GM19324 (cell line): ENCODE data around the gene TNK1.

Experiments used
- ATAC-seq: cut with Tn5 transposase; IDR thresholded peaks from one replicate; pipeline ENCODE4 v1.9.1; 2021; ENCODE audit warnings: mild to moderate bottlenecking, moderate library complexity; ENCODE audit not compliant: unreplicated experiment, low FRiP score

The TNK1 gene

DNA sequence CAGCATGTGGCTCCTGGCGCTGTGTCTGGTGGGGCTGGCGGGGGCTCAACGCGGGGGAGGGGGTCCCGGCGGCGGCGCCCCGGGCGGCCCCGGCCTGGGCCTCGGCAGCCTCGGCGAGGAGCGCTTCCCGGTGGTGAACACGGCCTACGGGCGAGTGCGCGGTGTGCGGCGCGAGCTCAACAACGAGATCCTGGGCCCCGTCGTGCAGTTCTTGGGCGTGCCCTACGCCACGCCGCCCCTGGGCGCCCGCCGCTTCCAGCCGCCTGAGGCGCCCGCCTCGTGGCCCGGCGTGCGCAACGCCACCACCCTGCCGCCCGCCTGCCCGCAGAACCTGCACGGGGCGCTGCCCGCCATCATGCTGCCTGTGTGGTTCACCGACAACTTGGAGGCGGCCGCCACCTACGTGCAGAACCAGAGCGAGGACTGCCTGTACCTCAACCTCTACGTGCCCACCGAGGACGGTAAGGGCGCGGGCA, 27.4 kb downstream of the TNK1 start:
- ATAC-seq = no peak

- no peak for ATAC-seq
Observed at GRCh38 chr17:7408863-7409262, 28.0 kb downstream of the TNK1 start.

DNA sequence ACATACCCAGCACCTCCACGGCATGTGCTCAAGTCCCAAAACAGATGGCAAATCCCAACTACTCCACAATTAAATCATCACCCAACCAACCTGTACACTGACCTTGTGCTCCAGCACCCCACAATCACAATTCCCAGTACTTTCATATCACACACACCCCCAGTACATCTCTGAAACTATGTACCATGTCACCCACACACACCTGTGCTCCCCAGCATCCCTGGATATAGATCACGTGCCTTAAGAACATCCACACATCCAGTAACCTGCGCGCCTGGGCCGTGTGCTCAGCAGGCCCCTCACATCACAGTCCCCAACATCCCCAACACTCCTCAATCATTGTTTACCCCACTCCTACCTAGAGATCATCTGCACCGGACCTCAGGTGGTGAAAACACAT, 28.8 kb downstream of the TNK1 start:
- no peak for ATAC-seq

GRCh38 chr17:7410634-7411426, 29.9 kb downstream of the TNK1 start:
- ATAC-seq = no peak

GRCh38 chr17:7411427-7411750, 30.5 kb downstream of the TNK1 start:
- ATAC-seq = no peak

DNA sequence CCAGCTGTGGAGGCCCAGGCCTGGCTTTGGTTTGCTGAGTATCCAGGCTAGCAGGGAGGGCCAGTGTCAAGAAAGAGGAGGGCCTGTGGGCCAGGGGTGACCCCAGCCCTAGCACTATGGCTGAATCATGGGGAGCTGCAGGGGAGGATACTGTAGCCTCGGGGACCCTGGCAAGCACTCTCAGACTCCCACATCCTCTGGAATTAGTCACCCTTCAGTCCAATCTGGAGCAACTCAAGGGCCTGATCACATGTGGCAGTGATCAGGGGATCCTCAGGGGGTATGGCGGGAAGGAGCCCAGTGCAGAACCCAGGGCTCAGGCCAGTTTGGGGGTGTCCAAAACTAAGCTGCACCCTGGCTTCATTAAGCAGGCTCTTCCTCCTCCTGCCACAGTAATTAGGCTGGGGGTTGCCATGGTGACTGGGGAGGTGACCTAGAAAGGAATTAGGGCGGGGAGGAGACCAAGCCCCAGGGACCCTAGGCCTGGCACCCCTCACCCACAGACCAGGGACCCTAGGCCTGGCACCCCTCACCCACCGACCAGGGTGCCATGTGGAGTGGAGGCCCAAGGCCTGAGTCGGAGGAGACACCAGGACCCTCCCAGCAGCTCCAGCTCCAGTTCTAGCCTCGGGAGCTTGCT, 32.6 kb downstream of the TNK1 start:
- ATAC-seq = no peak

DNA sequence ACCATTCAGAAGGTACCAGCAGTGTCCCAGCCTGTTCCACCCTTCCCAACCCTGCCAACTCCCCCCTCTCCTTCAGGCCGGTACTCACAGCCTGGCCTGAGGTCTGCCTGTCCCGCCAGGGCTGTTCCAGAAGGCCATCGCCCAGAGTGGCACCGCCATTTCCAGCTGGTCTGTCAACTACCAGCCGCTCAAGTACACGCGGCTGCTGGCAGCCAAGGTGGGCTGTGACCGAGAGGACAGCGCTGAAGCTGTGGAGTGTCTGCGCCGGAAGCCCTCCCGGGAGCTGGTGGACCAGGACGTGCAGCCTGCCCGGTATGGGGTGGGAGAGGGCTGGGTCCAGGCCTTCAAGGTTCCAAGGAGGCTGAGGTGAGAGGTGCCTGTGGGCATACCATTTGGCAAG, 33.9 kb downstream of the TNK1 start:
- ATAC-seq = no peak

- ATAC-seq = no peak
Observed at GRCh38 chr17:7415784-7416183, 34.9 kb downstream of the TNK1 start.

DNA sequence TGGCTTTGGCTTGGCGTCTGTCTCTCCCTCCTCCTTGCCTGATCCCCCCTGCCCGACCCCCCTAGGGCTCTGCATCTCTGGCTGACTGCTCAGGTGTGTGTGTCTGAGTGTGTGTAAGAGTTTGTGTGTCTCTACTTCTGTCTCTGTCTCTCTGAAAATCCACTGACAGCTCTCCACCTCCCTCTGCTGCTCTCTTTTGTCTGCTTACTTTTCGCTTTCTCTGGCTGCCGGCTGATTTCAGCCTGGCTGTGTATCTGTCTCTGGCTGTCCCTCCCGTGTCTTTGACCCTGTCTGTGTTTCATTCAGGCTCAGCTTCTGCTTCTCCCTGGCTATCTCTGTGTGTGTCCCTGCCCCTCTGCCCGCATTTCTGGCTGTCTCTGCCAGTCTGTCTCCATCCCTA, 35.4 kb downstream of the TNK1 start:
- no peak for ATAC-seq

DNA sequence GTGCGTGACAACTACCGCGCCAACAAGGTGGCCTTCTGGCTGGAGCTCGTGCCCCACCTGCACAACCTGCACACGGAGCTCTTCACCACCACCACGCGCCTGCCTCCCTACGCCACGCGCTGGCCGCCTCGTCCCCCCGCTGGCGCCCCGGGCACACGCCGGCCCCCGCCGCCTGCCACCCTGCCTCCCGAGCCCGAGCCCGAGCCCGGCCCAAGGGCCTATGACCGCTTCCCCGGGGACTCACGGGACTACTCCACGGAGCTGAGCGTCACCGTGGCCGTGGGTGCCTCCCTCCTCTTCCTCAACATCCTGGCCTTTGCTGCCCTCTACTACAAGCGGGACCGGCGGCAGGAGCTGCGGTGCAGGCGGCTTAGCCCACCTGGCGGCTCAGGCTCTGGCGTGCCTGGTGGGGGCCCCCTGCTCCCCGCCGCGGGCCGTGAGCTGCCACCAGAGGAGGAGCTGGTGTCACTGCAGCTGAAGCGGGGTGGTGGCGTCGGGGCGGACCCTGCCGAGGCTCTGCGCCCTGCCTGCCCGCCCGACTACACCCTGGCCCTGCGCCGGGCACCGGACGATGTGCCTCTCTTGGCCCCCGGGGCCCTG, 36.3 kb downstream of the TNK1 start:
- ATAC-seq = no peak

DNA sequence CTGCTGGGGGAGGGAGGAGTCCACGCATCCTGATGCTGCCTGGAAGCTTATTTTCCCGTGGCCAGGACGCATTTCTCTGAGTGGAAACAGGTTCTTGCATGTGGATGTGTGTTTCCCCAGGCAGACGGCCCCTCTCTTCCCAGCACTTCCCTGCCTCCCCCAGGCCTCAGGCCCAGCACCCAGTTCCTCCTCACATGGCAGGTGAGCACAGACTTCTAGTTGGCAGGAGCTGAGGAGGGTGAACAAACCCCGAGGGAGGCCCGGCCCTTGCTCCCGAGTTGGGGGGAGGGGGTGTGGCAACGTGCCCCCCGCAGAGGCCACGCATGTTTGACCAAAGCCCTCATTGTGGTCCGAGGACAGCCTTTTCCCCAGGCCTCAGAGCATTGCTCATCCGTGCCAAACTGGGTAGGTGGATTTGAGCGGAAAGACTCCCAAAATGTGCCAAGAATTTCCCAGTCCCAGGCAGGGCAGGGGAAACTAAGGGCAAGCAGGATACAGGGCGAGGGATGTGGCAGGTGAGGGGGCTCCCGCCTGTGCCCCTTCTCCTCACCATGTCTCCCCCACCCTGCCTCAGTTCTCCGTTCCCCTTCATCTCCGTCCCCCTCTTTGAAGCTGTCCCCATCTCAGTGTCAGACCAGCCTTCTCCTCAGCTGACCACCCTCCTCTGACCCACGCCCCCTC, 37.7 kb downstream of the TNK1 start:
- no peak for ATAC-seq

DNA sequence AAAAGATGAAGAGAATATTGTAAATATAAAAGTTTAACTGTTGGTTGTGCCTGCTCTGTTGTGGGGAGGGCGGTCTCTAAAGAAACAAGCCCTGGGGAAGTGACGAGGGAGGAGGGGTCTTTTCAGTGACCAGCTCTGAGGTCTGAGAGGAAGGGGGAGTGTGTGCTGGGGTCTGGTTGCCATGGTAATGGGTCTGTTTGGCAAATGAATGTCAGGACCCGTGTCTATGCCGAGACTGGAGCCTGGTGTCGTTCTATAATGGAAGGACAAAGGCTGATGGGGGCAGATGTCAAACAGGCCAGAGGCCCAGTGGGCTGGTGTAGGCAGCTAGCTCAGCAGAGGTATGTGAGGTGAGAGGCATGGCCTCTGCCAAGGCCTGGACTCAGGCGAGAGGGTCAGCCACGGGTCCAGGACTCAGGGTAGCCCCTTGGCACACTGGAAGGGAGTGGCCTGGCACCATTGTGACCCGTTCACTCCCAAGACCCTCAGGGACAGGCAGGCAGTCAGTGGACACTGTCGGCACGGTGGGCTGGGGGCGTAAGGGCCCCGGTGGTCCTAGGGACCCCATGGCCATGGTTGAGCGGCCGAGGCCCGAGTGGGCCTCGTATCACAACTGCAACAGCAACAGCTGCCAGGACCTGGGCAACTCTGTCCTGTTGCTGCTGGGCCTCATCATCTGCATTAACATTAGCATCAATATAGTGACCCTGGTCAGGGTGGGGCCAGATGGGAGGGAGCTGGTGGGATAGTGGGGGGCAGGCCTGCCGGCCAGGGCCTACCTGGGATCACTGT, 39.1 kb downstream of the TNK1 start, which contains the start of gene SPEM1:
Gene SPEM1, plus strand, starts transcription at position 506 of the 792 bp plus-strand sequence. Its CDS starts 61 bp downstream, at position 567.
- no peak for ATAC-seq

- no peak for ATAC-seq
Observed at GRCh38 chr17:7421186-7421585, 40.3 kb downstream of the TNK1 start.

DNA sequence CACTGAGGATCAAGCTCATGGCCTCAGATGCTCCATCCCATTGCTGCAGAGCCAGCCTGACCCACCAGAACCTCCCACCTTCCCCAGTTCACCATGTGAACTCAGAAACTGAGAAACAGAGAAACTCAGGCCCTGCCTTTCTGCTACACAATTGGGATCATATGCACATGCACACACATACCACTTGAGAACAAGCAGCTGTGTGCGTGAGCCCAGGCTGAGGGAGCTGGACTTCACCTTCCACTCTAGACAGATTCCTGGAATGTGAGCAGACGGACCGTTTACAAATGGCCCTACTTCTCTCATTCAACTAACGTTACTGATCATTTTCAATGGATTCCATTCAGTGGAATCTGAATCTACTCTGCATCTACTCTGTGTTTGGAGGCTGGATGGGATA, 42.8 kb downstream of the TNK1 start:
- ATAC-seq = no peak

DNA sequence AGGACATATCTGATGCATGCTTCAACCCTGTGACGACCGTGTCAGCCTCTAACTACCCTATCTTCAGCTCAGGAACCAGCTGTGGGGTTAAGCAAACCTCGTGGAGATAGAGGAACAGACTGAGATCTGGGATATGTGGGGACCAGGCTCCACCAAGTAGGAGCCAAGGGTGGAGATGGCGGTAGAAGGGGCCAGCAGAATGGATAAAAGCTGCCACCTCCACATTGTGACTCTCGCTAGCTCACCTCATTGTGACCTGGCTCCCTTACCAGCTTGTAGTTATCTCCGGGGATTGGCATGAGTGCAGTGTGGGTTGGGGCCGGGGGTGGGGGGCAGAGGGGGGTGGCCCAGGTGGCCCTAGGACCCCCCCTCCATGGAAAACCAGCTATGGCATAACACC, 44.4 kb downstream of the TNK1 start, which contains the start of gene SPEM2:
Gene SPEM2, plus strand, starts transcription at position 301 of the 400 bp plus-strand sequence. Its CDS starts 73 bp downstream, at position 374.
- no peak for ATAC-seq

GRCh38 chr17:7425756-7426155, 44.9 kb downstream of the TNK1 start:
- ATAC-seq = no peak

GRCh38 chr17:7426203-7426863, 45.4 kb downstream of the TNK1 start:
- no peak for ATAC-seq

DNA sequence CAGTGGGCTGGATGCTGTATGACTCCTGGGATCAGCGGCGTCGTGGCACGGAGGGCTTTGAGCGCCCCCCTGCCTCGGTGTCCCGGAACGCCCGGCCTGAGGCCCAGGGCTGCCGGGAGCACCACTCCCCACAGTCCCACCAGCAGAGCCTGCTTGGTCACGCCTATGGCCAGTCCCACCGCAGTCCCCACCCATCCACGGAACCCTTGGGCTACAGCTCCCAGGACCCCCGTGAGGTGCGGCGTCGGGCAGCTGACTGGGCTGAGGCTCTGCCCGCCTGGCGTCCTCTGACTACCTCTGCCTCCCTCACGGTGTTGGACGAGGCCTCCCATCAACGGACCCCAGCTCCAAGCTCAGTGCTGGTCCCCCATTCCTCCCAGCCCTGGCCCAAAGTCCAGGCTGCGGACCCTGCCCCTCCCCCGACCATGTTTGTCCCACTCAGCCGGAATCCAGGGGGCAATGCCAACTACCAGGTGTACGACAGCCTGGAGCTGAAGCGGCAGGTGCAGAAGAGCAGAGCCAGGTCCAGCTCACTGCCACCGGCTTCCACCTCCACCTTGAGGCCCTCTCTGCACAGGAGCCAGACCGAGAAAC, 46.1 kb downstream of the TNK1 start:
- no peak for ATAC-seq

DNA sequence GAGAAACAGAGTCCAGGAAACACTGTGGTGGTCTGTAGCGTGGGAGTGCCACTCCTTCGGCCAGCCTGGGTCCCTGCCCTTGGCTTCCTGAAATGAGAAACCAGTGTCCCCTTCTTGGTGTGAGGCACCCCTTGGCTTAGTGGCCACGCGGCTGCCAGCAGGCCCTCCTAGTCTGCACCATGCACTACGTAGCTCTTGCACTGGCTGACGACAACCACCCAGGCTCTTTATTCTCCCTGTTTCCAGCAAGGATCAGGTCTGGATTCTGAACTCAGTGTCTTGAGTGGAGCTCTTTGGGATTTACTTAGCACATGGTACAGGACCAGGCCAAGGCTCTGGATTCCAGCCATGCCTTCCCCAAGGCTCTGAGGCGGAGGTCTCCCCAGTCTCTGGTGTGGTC, 46.7 kb downstream of the TNK1 start:
- ATAC-seq = no peak
